Ovary (tissue), 9 donors: ENCODE data around the gene CUL3. TPM values are rescaled to one million over a fixed set of nuclear protein-coding genes. Genes with fewer than 3 reads are reported as not detected.
"Not testable (repeated sequence)": the region's sequence is repeated elsewhere in the genome, so short reads cannot be mapped to it uniquely, and the experiment has no call there.

Source experiments
- DNase-seq, 5 donors: peaks; one replicate each; pipeline ENCODE4 v3.0.0-alpha.2; 2019 to 2020
- H3K27ac ChIP-seq, 2 donors: fragments of 200-600 bp; one replicate each; pipeline versions ENCODE4 v1.5.1 to v1.8.0; 2019 to 2022
- H3K27me3 ChIP-seq: fragments of 200-600 bp; one replicate; pipeline ENCODE4 v1.8.0; 2022
- H3K36me3 ChIP-seq: fragments of 200-600 bp; sonication (generic); one replicate; pipeline ENCODE4 v1.5.1; 2019
- H3K4me1 ChIP-seq: one replicate; pipeline ENCODE4 v1.8.1; 2013; ENCODE audit warnings: mild to moderate bottlenecking, moderate library complexity; ENCODE audit not compliant: insufficient read depth
- H3K4me3 ChIP-seq: fragments of 200-600 bp; sonication (generic); one replicate; pipeline ENCODE4 v1.5.1; 2017
- H3K9me3 ChIP-seq, 2 donors: fragments of 200-600 bp in 1 of 2; sonication (generic) in 1 of 2; one replicate each; pipeline versions ENCODE4 v1.5.1 to v1.8.1; 2013 to 2019; ENCODE audit warnings: mild to moderate bottlenecking in 1 of 2, moderate library complexity in 1 of 2
- CTCF ChIP-seq, 3 donors: fragments of 450-650 bp in 2 of 3; fragments of 200-600 bp in 1 of 3; IDR thresholded peaks; one replicate each; pipeline versions ENCODE4 v1.5.1 to v1.8.0; 2016 to 2022; ENCODE audit warnings: antibody characterized with exemption in 3 of 3, mild to moderate bottlenecking in 1 of 3
- EP300 ChIP-seq: sonication (generic); formaldehyde crosslinking; IDR thresholded peaks from one replicate; pipeline ENCODE4 v1.6.1; 2017; ENCODE audit warnings: antibody characterized with exemption
- POLR2A ChIP-seq: fragments of 450-650 bp; IDR thresholded peaks from one replicate; pipeline ENCODE4 v1.6.1; 2017; ENCODE audit warnings: antibody characterized with exemption, mild to moderate bottlenecking, moderate library complexity
- WGBS, 3 donors: extraction: QIAGEN DNeasy Blood & Tissue Kit in 1 of 3; methylation state at CpG; one replicate each; pipeline versions ENCODE4 v1.1.5 to v1.1.7; 2013 to 2017; 5-methylcytosine and 5-hydroxymethylcytosine counted together
- intact Hi-C, 4 donors: fragments of 100-400 bp; cut with DNase I; formaldehyde crosslinking; loops; one replicate each; pipeline versions ENCODE4 v1.11.0 to v1.15.1; 2022 to 2023
- polyA plus RNA-seq, 2 donors: library from polyadenylated mRNA; stranded (reverse); fragments of 200-250 nt in 1 of 2; fragments of 350-450 nt in 1 of 2; fragmentation: Illumina TruSeq in 1 of 2; extraction: RNeasy Lipid Tissue Mini Kit (QIAGEN cat#74804) in 1 of 2; gene quantifications; one replicate each; pipeline ENCODE4 v1.2.3, GENCODE V29; 2013 to 2014
- total RNA-seq, 7 donors: library from RNA; depleted of rRNA in 2 of 7; stranded (reverse); fragments of >200 nt in 2 of 7; fragmentation: NEBNext Ultra II Directional in 3 of 7; extraction: Animal tissue kit (Norgen Biotek cat#: 25700) in 3 of 7; gene quantifications; one replicate each; pipeline versions ENCODE4 v1.1.0 to v1.2.4, GENCODE V29; 2016 to 2023
- donor health status: DM: no; HTN: no; CAD: no; lungs with moderate emphysema.
- donor health status: DM: no; HTN: no; CAD: no.
- donor health status: Bipolar disorder and iron deficiency.
- donor health status: DM: yes; HTN: yes; CAD: no.
- donor health status: DM: no; HTN: no; CAD: no.
- donor health status: DM: yes; HTN: yes; CAD: no.

Gene CUL3
- total and polyA plus RNA-seq, 9 donors, result 50.0 to 83.3 (median 66.3) TPM

GRCh38 chr2:224506494-224506893, 78.7 kb downstream of the CUL3 start:
- Histone ChIP-seq H3K27me3 (no peaks in the 10 kb centered on the region), H3K4me1 (no peaks in the 10 kb centered on the region), H3K4me3 (no peak overlapping the region), H3K36me3 (no peaks in the 10 kb centered on the region), H3K27ac (no peak overlapping the region), H3K9me3 (no peaks in the 10 kb centered on the region)
- no peak for TF ChIP-seq CTCF (IDR thresholded peaks at IDR 0.05)
- no peak for TF ChIP-seq EP300
- no peak for TF ChIP-seq POLR2A
- WGBS, 3 donors, result 99 to 100% (median 100%) methylated on average over 1 of the region's 1 CpG
- intact Hi-C loops, result no loop called here
- no peak for DNase-seq

GRCh38 chr2:224498991-224499390, 86.2 kb downstream of the CUL3 start:
- Histone ChIP-seq H3K36me3 (no peaks in the 10 kb centered on the region), H3K27me3 (no peaks in the 10 kb centered on the region), H3K27ac (no peak overlapping the region), H3K9me3 (no peaks in the 10 kb centered on the region), H3K4me3 (no peak overlapping the region), H3K4me1 (no peaks in the 10 kb centered on the region)
- DNase-seq, result no peak
- intact Hi-C loops, result no loop called here
- no peak for TF ChIP-seq EP300
- 83 to 91% (median 84%) methylated on average over 3 of the region's 3 CpGs for WGBS, 3 donors

- Histone ChIP-seq H3K4me3 (no peak overlapping the region), H3K27ac (no peak overlapping the region), H3K4me1 (no peaks in the 10 kb centered on the region), H3K36me3 (no peaks in the 10 kb centered on the region), H3K27me3 (no peaks in the 10 kb centered on the region), H3K9me3 (no peaks in the 10 kb centered on the region)
- 95 to 97% (median 97%) methylated on average over 2 of the region's 2 CpGs for WGBS, 3 donors
- TF ChIP-seq EP300, result no peak
- no peak for TF ChIP-seq POLR2A
- TF ChIP-seq CTCF (IDR thresholded peaks at IDR 0.05), result no peak
- DNase-seq, result no peak
- intact Hi-C loops, result no loop called here
Observed at GRCh38 chr2:224492531-224492930, 92.6 kb downstream of the CUL3 start.

- H3K27ac ChIP-seq, H3K27me3 ChIP-seq, DNase-seq, H3K4me1 ChIP-seq, H3K4me3 ChIP-seq, H3K9me3 ChIP-seq, intact Hi-C loops, H3K36me3 ChIP-seq: not testable (repeated sequence)
- WGBS, 3 donors, result 94 to 99% (median 98%) methylated on average over 4 of the region's 4 CpGs
Observed at GRCh38 chr2:224487940-224488339, 97.2 kb downstream of the CUL3 start.

- H3K4me3 ChIP-seq, H3K27ac ChIP-seq, H3K9me3 ChIP-seq, H3K36me3 ChIP-seq, H3K27me3 ChIP-seq, intact Hi-C loops, H3K4me1 ChIP-seq: not testable (repeated sequence)
- DNase-seq, result peak in 1 of 5 donors; percentile 17
- 79 to 84% (median 83%) methylated on average over 18 of the region's 18 CpGs for WGBS, 3 donors
Observed at GRCh38 chr2:224485081-224486014, 99.8 kb downstream of the CUL3 start.

GRCh38 chr2:224479826-224480225, 105.3 kb downstream of the CUL3 start:
- H3K27me3 ChIP-seq, result no peaks in the 10 kb centered on the region
- no peak overlapping the region for H3K27ac ChIP-seq
- H3K4me3 ChIP-seq, result no peak overlapping the region
- no peaks in the 10 kb centered on the region for H3K9me3 ChIP-seq
- intact Hi-C loops, result no loop called here
- no peak for TF ChIP-seq CTCF (IDR thresholded peaks at IDR 0.05)
- no peak for TF ChIP-seq POLR2A
- TF ChIP-seq EP300, result no peak
- peaks cover under 1% of the 10 kb centered on the region for H3K4me1 ChIP-seq
- no peak for DNase-seq
- H3K36me3 ChIP-seq, result no peaks in the 10 kb centered on the region
- WGBS, 3 donors, result 92 to 97% (median 95%) methylated on average over 2 of the region's 2 CpGs
